Stimulated activated CD8-positive, alpha-beta memory T cell treated with anti-CD3 and anti-CD28 coated beads, Interleukin-2, amount 100 ng/mL, for 48 hours (primary cell): Measurements from ENCODE around the gene CNTNAP2.
"Not testable (repeated sequence)": the region's sequence is repeated elsewhere in the genome, so short reads cannot be mapped to it uniquely, and the experiment has no call there.

Source experiments
- DNase-seq, 2 donors: peaks; one replicate each; pipeline ENCODE4 v3.0.0-alpha.2; 2020; ENCODE audit warnings: low read depth in 2 of 2

CNTNAP2 gene

DNA sequence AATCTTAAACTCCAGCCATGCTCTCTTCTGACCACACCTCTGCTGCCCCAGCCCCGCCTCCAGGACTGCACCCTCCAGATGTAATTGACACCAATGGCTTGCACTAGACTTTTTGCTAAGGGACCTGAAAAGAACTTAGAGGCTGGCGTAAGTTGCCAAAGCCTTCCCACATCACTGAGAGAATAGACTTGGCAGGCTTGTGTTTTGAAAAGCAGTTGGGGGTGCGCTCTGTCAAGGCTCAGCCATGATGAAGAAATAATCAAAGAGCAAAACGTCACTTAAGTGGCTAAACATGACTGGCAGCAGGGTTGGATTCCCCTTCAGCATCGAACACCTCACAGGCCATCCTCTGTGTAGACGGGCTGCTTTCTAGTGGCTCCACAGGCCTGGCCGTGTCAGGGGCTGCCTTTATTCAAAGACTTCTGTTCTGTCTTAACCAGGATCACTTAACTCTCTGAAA is 2278.8 kb downstream of the CNTNAP2 start:
- no peak for DNase-seq

GRCh38 chr7:148395990-148396716 is 2279.6 kb downstream of the CNTNAP2 start:
- no peak for DNase-seq

DNA sequence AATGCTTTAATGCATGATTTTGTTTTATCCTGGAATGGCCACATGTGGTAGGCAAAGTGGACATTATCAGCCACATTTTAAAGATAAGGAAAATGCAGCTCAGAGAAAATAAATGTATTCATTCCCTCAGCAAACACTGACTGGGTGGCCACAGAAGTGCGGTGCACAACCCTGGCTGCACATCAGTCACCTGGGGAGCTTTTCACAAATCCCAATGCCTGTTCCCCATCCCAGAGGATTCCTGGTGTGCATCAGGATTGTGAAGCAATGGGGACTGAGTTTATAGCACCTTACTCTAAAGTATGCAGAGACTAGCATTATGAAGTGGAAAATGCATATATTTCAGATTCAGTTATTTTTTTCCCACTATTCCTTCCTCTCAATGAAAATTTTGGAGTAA is 2280.5 kb downstream of the CNTNAP2 start:
- no peak for DNase-seq

- DNase-seq, result no peak
These were observed 2280.9 kb downstream of the CNTNAP2 start for GRCh38 chr7:148397551-148397950.

GRCh38 chr7:148397985-148398384 is 2281.4 kb downstream of the CNTNAP2 start:
- DNase-seq, result no peak

DNA sequence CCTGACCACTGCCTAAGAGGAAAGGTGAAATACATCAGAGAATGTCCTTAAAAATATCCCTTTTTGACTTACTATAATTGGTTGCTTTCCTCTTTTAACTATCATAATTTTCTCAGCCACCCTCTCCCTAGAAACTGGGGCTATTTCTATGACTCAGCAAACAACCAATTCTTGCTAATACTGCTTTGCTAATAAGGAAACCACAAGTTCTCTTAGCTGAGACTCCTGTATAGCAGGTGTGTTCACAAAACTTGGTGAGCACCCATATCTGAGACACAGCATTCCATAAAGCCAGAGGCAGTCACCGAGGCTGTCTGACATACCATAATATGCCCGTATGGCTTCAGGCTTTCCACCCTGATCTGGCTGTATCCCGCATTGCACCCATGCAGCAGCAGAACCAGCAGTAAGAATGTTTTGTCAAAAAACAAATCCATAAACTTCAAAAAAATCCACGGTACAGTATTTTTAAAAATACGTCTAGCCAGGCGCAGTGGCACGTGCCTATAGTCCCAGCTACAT is 2282.3 kb downstream of the CNTNAP2 start:
- no peak for DNase-seq

DNA sequence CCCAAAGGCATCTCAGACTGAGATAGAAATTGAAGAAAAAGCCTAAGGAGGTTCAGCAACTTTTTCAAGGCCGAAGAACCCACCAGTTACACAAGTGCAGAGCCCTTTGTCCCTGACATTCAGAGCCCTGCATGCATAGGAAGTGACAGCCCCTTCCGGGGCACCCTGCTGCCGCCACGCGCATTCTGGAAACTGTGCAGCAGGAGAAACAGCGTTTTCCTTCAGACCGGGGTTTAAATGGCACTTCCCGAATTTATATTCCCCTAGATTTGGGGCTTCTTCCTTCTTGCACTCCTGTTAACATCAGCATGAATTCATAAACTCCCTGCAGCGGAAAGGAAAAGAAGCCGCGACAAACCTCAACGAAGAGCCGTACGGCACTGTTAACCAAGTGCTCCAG is 2283.5 kb downstream of the CNTNAP2 start:
- no peak for DNase-seq

DNA sequence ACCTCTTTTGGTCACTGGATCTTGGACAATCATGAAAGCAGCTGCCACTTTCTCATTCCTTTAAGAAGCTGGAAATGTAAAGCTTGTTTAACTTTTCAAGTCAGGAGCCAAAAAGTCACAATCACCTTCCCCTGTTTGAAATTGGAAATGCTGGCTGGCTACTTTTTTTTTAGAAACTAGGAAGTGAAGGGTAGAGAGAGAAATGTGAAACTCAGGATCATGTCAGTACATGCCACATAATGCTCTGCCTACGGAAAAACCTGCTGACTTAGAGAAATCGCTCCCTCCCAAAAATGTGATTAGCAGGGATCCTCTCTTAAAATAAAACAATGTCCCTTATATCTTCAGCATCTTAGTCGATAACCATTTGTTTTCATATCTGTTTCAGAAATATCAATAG is 2285.6 kb downstream of the CNTNAP2 start:
- no peak for DNase-seq

DNA sequence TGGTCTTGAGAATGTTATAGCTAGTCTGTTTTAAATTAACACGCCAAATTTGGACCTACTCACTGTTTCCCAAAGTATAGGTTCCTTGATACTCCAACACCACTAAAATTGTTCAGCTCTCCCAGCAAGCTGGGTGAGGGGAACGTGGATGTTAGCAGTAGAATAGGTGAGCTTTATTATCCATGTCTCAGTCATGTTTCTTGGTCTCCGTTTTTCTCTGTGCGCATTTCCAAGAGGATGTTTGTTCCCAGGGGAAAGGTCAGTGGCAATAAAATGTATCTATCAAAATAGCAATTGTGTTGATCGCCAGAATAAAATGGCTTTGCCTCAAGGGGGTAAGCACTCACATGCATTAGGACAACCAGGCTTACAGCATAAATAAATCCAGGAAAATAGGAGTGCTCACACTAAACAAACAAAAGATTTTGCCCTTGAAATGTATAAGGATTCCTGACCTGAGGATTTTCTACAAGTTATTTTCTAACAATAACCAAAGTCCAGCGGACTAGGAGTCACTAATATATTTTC is 2286.9 kb downstream of the CNTNAP2 start:
- DNase-seq, result no peak

GRCh38 chr7:148408307-148408706 is 2291.7 kb downstream of the CNTNAP2 start:
- no peak for DNase-seq

DNA sequence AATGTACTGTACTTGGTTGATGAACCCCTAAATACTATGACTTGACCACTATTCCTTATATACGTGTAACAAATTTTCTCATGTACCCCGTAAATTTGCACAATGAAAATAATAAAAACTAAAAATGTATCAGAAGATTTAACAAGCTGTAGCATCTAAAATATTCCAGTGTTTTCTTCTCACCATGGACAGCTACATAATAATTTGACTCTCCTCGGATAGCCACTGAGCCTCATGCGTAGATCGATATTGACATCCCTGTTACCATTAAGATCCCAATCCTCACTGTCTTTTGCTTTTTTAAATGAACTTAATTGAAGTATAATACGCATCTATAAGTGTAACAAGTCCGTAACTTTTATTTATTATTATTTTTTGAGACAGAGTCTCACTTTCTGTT is 2294.3 kb downstream of the CNTNAP2 start:
- DNase-seq, result no peak

- DNase-seq, result no peak
These were observed 2296.1 kb downstream of the CNTNAP2 start for GRCh38 chr7:148412691-148413090.

GRCh38 chr7:148419856-148420832 is 2303.5 kb downstream of the CNTNAP2 start:
- no peak for DNase-seq

- no peak for DNase-seq
These were observed 2305.4 kb downstream of the CNTNAP2 start for GRCh38 chr7:148422030-148422429.

DNA sequence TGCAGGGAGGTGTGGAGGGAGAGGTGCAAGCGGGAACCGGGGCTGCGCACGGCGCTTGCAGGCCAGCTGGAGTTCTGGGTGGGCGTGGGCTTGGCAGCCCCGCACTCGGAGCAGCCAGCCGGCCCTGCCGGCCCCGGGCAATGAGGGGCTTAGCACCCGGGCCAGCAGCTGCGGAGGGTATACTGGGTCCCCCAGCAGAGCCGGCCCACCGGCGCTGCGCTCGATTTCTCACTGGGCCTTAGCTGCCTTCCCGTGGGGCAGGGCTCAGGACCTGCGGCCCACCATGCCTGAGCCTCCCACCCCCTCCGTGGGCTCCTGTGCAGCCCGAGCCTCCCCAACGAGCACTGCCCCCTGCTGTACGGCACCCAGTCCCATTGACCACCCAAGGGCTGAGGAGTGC is 2309.8 kb downstream of the CNTNAP2 start:
- DNase-seq, result not testable (repeated sequence)

DNA sequence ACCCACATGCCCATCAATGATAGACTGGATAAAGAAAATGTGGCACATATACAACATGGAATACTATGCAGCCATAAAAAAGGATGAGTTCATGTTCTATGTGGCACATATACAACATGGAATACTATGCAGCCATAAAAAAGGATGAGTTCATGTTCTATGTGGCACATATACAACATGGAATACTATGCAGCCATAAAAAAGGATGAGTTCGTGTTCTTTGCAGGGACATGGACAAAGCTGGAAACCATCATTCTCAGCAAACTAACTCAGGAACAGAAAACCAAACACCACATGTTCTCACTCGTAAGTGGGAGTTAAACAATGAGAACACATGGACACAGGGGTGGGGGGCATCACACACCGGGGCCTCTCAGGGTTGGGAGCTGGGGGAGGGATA is 2314.1 kb downstream of the CNTNAP2 start:
- DNase-seq, result not testable (repeated sequence)

- DNase-seq, result no peak
These were observed 2317.1 kb downstream of the CNTNAP2 start for GRCh38 chr7:148433521-148434180.

GRCh38 chr7:148434181-148434757 is 2317.7 kb downstream of the CNTNAP2 start:
- no peak for DNase-seq

DNA sequence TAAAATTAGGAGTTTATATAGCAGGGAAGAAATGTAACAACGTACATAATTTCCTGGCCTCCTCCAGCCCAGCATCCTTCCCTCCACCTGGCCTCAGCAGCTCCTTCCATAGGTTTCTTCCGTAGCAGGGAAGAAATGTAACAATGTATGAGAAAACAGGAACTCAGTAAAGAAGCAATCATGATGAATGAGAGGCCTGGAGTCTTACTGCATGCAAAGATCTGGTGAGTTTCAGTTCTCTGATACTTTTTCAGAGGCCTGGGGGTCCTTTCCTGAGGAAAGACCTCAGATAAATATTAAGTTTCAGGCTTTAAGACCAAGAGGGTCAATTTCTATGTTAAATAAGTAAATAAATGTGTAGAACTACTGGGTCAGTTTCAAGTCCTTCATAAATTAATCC is 2318.3 kb downstream of the CNTNAP2 start:
- no peak for DNase-seq

DNA sequence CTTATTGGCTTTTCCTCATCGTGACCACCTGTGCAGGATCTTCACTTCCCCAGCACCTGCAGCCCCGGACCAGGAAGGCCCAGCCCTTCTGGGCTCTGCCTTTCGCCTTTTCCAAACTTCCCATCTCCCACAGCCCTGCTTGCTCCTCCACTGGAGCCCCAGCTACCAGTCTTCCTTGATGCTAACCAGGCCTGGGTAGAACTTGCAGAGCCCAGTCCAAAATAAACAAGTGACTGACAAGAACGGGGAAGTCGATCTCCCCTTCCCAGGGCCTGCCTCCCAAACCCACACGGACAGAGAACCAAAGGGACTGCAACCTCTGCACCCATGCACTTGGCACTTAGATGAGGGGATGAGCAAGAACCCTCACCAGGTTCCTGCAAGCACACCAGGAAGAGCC is 2319.1 kb downstream of the CNTNAP2 start:
- DNase-seq, result no peak

DNA sequence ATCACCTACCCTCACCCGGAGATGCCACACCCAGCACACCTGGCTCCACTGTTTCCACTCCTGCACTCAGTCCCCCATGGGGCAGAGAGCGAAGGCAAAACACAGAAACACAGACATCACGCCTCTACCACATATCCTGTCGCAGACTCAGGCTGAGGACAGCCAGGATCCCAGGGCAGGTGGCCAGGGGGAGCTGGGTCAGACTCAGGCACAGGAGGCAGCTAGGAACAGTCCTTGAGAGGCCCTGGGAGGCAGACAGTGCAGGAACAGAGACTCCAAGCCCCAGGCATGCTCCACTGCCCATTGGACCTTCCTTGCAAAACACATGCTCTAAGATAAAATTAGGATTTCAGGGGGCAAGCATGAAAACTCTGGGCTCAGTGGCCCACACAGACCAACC is 2319.5 kb downstream of the CNTNAP2 start:
- no peak for DNase-seq
